H1 (cell line): ENCODE results near the gene ALDH4A1. TPM values are rescaled to one million over a fixed set of nuclear protein-coding genes. Genes with fewer than 3 reads are reported as not detected.

Experiments used
- CTCF ChIA-PET: fragments of 300-600 bp; sonication (Branson Sonifier 250); formaldehyde crosslinking; loops from one replicate; lab custom pipeline; 2021; ENCODE audit not compliant: partially characterized antibody; lab: Charles Lee
- POLR2A ChIA-PET: fragments of 300-600 bp; sonication (Branson Sonifier 250); formaldehyde crosslinking; loops from one replicate; lab custom pipeline; 2021; ENCODE audit warnings: inconsistent platforms; ENCODE audit not compliant: partially characterized antibody; lab: Charles Lee
- DNase-seq, 2 experiments: peaks; one replicate each; pipeline versions ENCODE4 v3.0.0 to v3.0.0-alpha.2; 2010 to 2022; ENCODE audit warnings: low spot score in 2 of 2, low read depth in 1 of 2, mixed read lengths in 1 of 2
- FAIRE-seq: peaks from 2 replicates; lab custom pipeline; 2011; peaks lifted over from hg19 to GRCh38; lab: Jason Lieb, UNC
- H2AFZ ChIP-seq: 2 replicates; pipeline ENCODE4 v1.8.1; 2012; ENCODE audit warnings: low read length, inconsistent platforms
- H2AK5ac ChIP-seq: 2 replicates; pipeline ENCODE4 v1.6.1; 2013; ENCODE audit warnings: low read depth, low read length
- H2BK120ac ChIP-seq: replicated peaks from 2 replicates; pipeline ENCODE3; 2013; ENCODE audit warnings: low read depth, low read length, inconsistent platforms
- H2BK12ac ChIP-seq: 2 replicates; pipeline ENCODE4 v1.6.1; 2013; ENCODE audit warnings: low read depth, low read length
- H2BK15ac ChIP-seq: 2 replicates; pipeline ENCODE4 v1.6.1; 2013; ENCODE audit warnings: low read length
- H2BK20ac ChIP-seq: 2 replicates; pipeline ENCODE4 v1.6.1; 2013; ENCODE audit warnings: low read length
- H2BK5ac ChIP-seq: 2 replicates; pipeline ENCODE4 v1.6.1; 2013; ENCODE audit warnings: low read depth, low read length
- H3K14ac ChIP-seq: 2 replicates; pipeline ENCODE4 v1.6.1; 2013; ENCODE audit warnings: inconsistent platforms; ENCODE audit not compliant: insufficient read length
- H3K18ac ChIP-seq: 2 replicates; pipeline ENCODE4 v1.6.1; 2013; ENCODE audit warnings: low read length; ENCODE audit errors: extremely low read depth
- H3K23ac ChIP-seq: 2 replicates; pipeline ENCODE4 v1.6.1; 2013; ENCODE audit warnings: inconsistent platforms; ENCODE audit not compliant: insufficient read length
- H3K23me2 ChIP-seq: 2 replicates; pipeline ENCODE4 v1.6.1; 2013; ENCODE audit warnings: low read depth, low read length
- H3K27ac ChIP-seq: 2 replicates; pipeline ENCODE4 v1.6.1; 2011; ENCODE audit warnings: low read depth, low read length, inconsistent platforms
- H3K27me3 ChIP-seq, 4 experiments: replicated peaks in 1 of 4; 1 replicate in 1 of 4; 2 replicates in 3 of 4; pipeline versions ENCODE4 v1.6.1 to v1.8.1; 2011 to 2013; ENCODE audit warnings: low read length in 3 of 4, mild to moderate bottlenecking in 3 of 4, inconsistent platforms in 2 of 4, mixed read lengths in 2 of 4, moderate library complexity in 1 of 4; ENCODE audit not compliant: control insufficient read depth in 3 of 4, insufficient read depth in 3 of 4; ENCODE audit errors: extremely low read depth in 1 of 4
- H3K36me3 ChIP-seq, 4 experiments: 2 replicates each; pipeline versions ENCODE4 v1.6.1 to v1.8.1; 2011 to 2013; ENCODE audit warnings: mild to moderate bottlenecking in 4 of 4, low read length in 3 of 4, moderate library complexity in 2 of 4, control low read depth in 1 of 4, inconsistent platforms in 1 of 4; ENCODE audit not compliant: insufficient read depth in 4 of 4, control insufficient read depth in 2 of 4
- H3K4ac ChIP-seq: replicated peaks from 2 replicates; pipeline ENCODE3; 2013; ENCODE audit warnings: low read length, low read depth, mixed read lengths, inconsistent platforms; ENCODE audit not compliant: insufficient read length
- H3K4me1 ChIP-seq, 4 experiments: replicated peaks in 1 of 4; 1 replicate in 1 of 4; 2 replicates in 3 of 4; pipeline versions ENCODE4 v1.6.1 to v1.8.1; 2011 to 2013; ENCODE audit warnings: low read length in 3 of 4, inconsistent platforms in 2 of 4, mixed read lengths in 1 of 4; ENCODE audit not compliant: insufficient read depth in 4 of 4, control insufficient read depth in 3 of 4
- H3K4me2 ChIP-seq, 2 experiments: 2 replicates each; pipeline versions ENCODE4 v1.6.1 to v1.8.1; 2011 to 2013; ENCODE audit warnings: low read depth in 2 of 2, low read length in 2 of 2, control low read depth in 1 of 2, inconsistent platforms in 1 of 2, mild to moderate bottlenecking in 1 of 2; ENCODE audit not compliant: insufficient read depth in 1 of 2
- H3K4me3 ChIP-seq, 4 experiments: fragments of 200-600, 300-600 bp in 1 of 4; sonication (generic), shearing (Covaris generic), sonication (Bioruptor Twin) in 1 of 4; 2 replicates each; pipeline versions ENCODE4 v1.5.1 to v1.8.1; 2011 to 2016; ENCODE audit warnings: low read length in 4 of 4, low read depth in 3 of 4, control low read depth in 2 of 4, inconsistent platforms in 2 of 4, mild to moderate bottlenecking in 2 of 4, mixed read lengths in 1 of 4, moderate library complexity in 1 of 4; ENCODE audit not compliant: insufficient read depth in 2 of 4; ENCODE audit errors: extremely low read depth in 1 of 4
- H3K56ac ChIP-seq: replicated peaks from 2 replicates; pipeline ENCODE3; 2013; ENCODE audit warnings: low read depth, mild to moderate bottlenecking, mixed read lengths, low read length, inconsistent platforms; ENCODE audit not compliant: insufficient read length
- H3K79me1 ChIP-seq: 2 replicates; pipeline ENCODE4 v1.6.1; 2013; ENCODE audit warnings: low read depth, low read length, control low read depth
- H3K79me2 ChIP-seq, 2 experiments: 2 replicates each; pipeline versions ENCODE4 v1.6.1 to v1.8.1; 2012 to 2013; ENCODE audit warnings: low read length in 2 of 2, mild to moderate bottlenecking in 2 of 2, inconsistent platforms in 1 of 2; ENCODE audit not compliant: insufficient read depth in 2 of 2, control insufficient read depth in 1 of 2
- H3K9ac ChIP-seq, 4 experiments: replicated peaks in 1 of 4; 1 replicate in 1 of 4; 2 replicates in 3 of 4; pipeline versions ENCODE4 v1.6.1 to v1.8.1; 2011 to 2013; ENCODE audit warnings: low read depth in 3 of 4, low read length in 3 of 4, control low read depth in 2 of 4, mild to moderate bottlenecking in 2 of 4, moderate library complexity in 2 of 4, inconsistent platforms in 1 of 4; ENCODE audit errors: extremely low read depth in 1 of 4
- H3K9me3 ChIP-seq, 2 experiments: 2 replicates each; pipeline versions ENCODE4 v1.6.1 to v1.8.1; 2012 to 2013; ENCODE audit warnings: mild to moderate bottlenecking in 2 of 2, moderate library complexity in 2 of 2, control low read depth in 1 of 2, inconsistent platforms in 1 of 2, low read depth in 1 of 2, low read length in 1 of 2, mixed read lengths in 1 of 2; ENCODE audit not compliant: insufficient read depth in 2 of 2
- H4K20me1 ChIP-seq, 2 experiments: replicated peaks in 1 of 2; 2 replicates each; pipeline versions ENCODE3 to v1.8.1; 2011 to 2013; ENCODE audit warnings: inconsistent platforms in 2 of 2, low read length in 2 of 2, mild to moderate bottlenecking in 1 of 2; ENCODE audit not compliant: insufficient read depth in 2 of 2, control insufficient read depth in 1 of 2
- H4K5ac ChIP-seq: 2 replicates; pipeline ENCODE4 v1.6.1; 2013; ENCODE audit warnings: low read length, low read depth, mixed read lengths, inconsistent platforms; ENCODE audit not compliant: insufficient read length
- H4K8ac ChIP-seq: 2 replicates; pipeline ENCODE4 v1.8.0; 2013; ENCODE audit warnings: mild to moderate bottlenecking, moderate library complexity, low read length, inconsistent platforms; ENCODE audit not compliant: insufficient read depth; ENCODE audit errors: extremely low read depth
- H4K91ac ChIP-seq: replicated peaks from 2 replicates; pipeline ENCODE3; 2013; ENCODE audit warnings: low read length, mixed read lengths, inconsistent platforms; ENCODE audit not compliant: insufficient read length
- CBX8 ChIP-seq: fragments of 300-800, 300-1000 bp; sonication (generic); IDR thresholded peaks from 2 replicates; pipeline ENCODE4 v1.7.1; 2016; ENCODE audit warnings: low read depth, low read length, borderline replicate concordance
- CHD1 ChIP-seq: IDR thresholded peaks from 2 replicates; pipeline ENCODE4 v1.6.1; 2012; ENCODE audit warnings: low read depth, low read length, improper control_type of control experiment
- FOSL1 ChIP-seq: IDR thresholded peaks from 2 replicates; pipeline ENCODE4 v1.6.1; 2011; ENCODE audit warnings: mild to moderate bottlenecking, low read depth, low read length, moderate library complexity; ENCODE audit not compliant: insufficient read depth
- GTF2F1 ChIP-seq: IDR thresholded peaks from 2 replicates; pipeline ENCODE4 v1.6.1; 2012; ENCODE audit warnings: low read depth, low read length, improper control_type of control experiment, borderline replicate concordance
- HDAC6 ChIP-seq: IDR thresholded peaks from one replicate; pipeline ENCODE4 v1.7.1; 2012; ENCODE audit warnings: low read depth, mild to moderate bottlenecking, inconsistent platforms, low read length, moderate library complexity
- NRF1 ChIP-seq: IDR thresholded peaks from 2 replicates; pipeline ENCODE4 v1.6.1; 2011; ENCODE audit warnings: mild to moderate bottlenecking, low read depth, low read length, improper control_type of control experiment
- POLR2A ChIP-seq, 2 experiments: IDR thresholded peaks; 1 replicate in 1 of 2; 2 replicates in 1 of 2; pipeline ENCODE4 v1.6.1; 2011; ENCODE audit warnings: low read depth in 2 of 2, low read length in 2 of 2, mild to moderate bottlenecking in 2 of 2; ENCODE audit errors: control extremely low read depth in 1 of 2
- POLR2AphosphoS5 ChIP-seq: IDR thresholded peaks from 2 replicates; pipeline ENCODE4 v1.6.1; 2011; ENCODE audit warnings: low read depth, low read length
- RNF2 ChIP-seq: fragments of 200-900, 300-1000 bp; sonication (generic); IDR thresholded peaks from 2 replicates; pipeline ENCODE4 v1.7.1; 2016; ENCODE audit warnings: borderline replicate concordance, low read depth, mild to moderate bottlenecking, antibody characterized with exemption, low read length; ENCODE audit not compliant: poor library complexity, severe bottlenecking; ENCODE audit errors: missing control alignments
- SP1 ChIP-seq: IDR thresholded peaks from 2 replicates; pipeline ENCODE4 v1.6.1; 2011; ENCODE audit warnings: low read depth, low read length
- ZNF274 ChIP-seq: IDR thresholded peaks from 2 replicates; pipeline ENCODE4 v1.7.0; 2012; ENCODE audit warnings: low read length, borderline replicate concordance; ENCODE audit errors: extremely low read depth
- WGBS, 2 experiments: shearing (Covaris generic) in 1 of 2; methylation state at CpG; one replicate each; pipeline versions ENCODE4 v1.1.6 to v1.1.7; 2013 to 2015; ENCODE audit warnings: low lambda C conversion rate in 2 of 2, mixed read lengths in 2 of 2, inconsistent platforms in 1 of 2, low coverage in 1 of 2, missing lambda C conversion rate in 1 of 2; ENCODE audit not compliant: insufficient replicate concordance in 2 of 2, insufficient coverage in 1 of 2, insufficient read length in 1 of 2; ENCODE audit errors: extremely low coverage in 1 of 2, missing lambda C conversion rate in 1 of 2; 5-methylcytosine and 5-hydroxymethylcytosine counted together
- polyA plus RNA-seq, 7 experiments: library from polyadenylated mRNA; depleted of rRNA in 3 of 7; stranded (reverse) in 5 of 7; unstranded in 2 of 7; fragments of >200 nt in 5 of 7; fragments of 200-250 nt in 2 of 7; gene quantifications; 1 replicate in 5 of 7; 2 replicates in 1 of 7; 4 replicates in 1 of 7; pipeline versions ENCODE4 v1.2.1 to v1.2.3, GENCODE V29; 2011 to 2013; ENCODE audit warnings: missing spikeins in 2 of 7, mixed read lengths in 2 of 7
- total RNA-seq: library from RNA; stranded (reverse); fragmentation: NEBNext Ultra II Directional; extraction: Animal tissue kit (Norgen Biotek cat#: 25700); gene quantifications from 2 replicates; pipeline ENCODE4 v1.2.1, GENCODE V29; 2021
- TF ChIP-seq, protein P1 (sequence below): IDR thresholded peaks from 2 replicates; pipeline ENCODE4 v1.6.1; 2012; ENCODE audit warnings: inconsistent platforms

Gene ALDH4A1
- total and polyA plus RNA-seq, 2 of the 8 experiments (the other 6 are each of a cell fraction or from before 2014, with no cell fraction given), result 30.3 to 35.9 TPM

GRCh38 chr1:18901147-18901951 lies 1.0 kb downstream of the ALDH4A1 start:
- no peaks in the 10 kb centered on the region for H3K36me3 ChIP-seq
- H3K23ac ChIP-seq, result no peak overlapping the region
- H3K9ac ChIP-seq, result no peak overlapping the region; a peak in 3 of 7 replicates
- H3K9me3 ChIP-seq, result no peaks in the 10 kb centered on the region
- WGBS, 2 experiments, result 63% methylated on average over 9 of the region's 9 CpGs; no CpG with 5 or more reads in 1 of the 2 experiments
- H2AK5ac ChIP-seq, result no peak overlapping the region
- DNase-seq (no peak), FAIRE-seq (no peak)
- no peak overlapping the region for H3K14ac ChIP-seq
- H4K20me1 ChIP-seq, result peaks cover 2 to 4% of the 10 kb centered on the region in 2 experiments
- H2BK15ac ChIP-seq, result no peak overlapping the region
- H3K79me2 ChIP-seq, result no peaks in the 10 kb centered on the region
- ChIA-PET CTCF (interaction anchor here (0.8 to 5.1 kb wide), 7 partner anchors 8 to 304 kb away, joined by 3 to 31 read pairs (median 3); no protein-coding TSS in a partner anchor), POLR2A (interaction anchor here (1.4 to 1.9 kb wide), 2 partner anchors 10 to 12 kb away, joined by 3 to 11 read pairs; no protein-coding TSS in a partner anchor)
- H3K4me3 ChIP-seq, result peak overlapping the region; percentile 91 to 96 (median 93)
- no peak overlapping the region for H3K18ac ChIP-seq
- peaks cover 0 to 3% (median 0%) of the 10 kb centered on the region in 4 experiments; a peak in 4 of 7 replicates for H3K27me3 ChIP-seq
- H2BK5ac ChIP-seq, result no peak overlapping the region
- no peak overlapping the region for H2AFZ ChIP-seq
- H3K4me1 ChIP-seq, result peaks cover 0 to 3% (median 1%) of the 10 kb centered on the region in 4 experiments; a peak in 5 of 7 replicates
- peaks cover 5% of the 10 kb centered on the region for H3K79me1 ChIP-seq
- H2BK12ac ChIP-seq, result no peak overlapping the region
- no peak overlapping the region for H3K56ac ChIP-seq
- no peak overlapping the region for H2BK120ac ChIP-seq
- H4K91ac ChIP-seq, result no peak overlapping the region
- H2BK20ac ChIP-seq, result no peak overlapping the region
- peak overlapping the region; percentile 84 to 85 for H3K4me2 ChIP-seq
- no peak overlapping the region for H3K27ac ChIP-seq
- peaks cover 6% of the 10 kb centered on the region; the same call in 1 of the 2 replicates for H3K23me2 ChIP-seq
- no peak overlapping the region for H4K8ac ChIP-seq
- H3K4ac ChIP-seq, result no peak overlapping the region
- no peak overlapping the region for H4K5ac ChIP-seq
- TF ChIP-seq GTF2F1, result no peak
- TF ChIP-seq SP1, result no peak
- TF ChIP-seq HDAC6, result no peak
- no peak for TF ChIP-seq CHD1
- no peak for TF ChIP-seq CBX8
- no peak for TF ChIP-seq POLR2AphosphoS5
- TF ChIP-seq POLR2A (IDR thresholded peaks at IDR 0.05; ENCODE audit: control extremely low read depth in 1 of 2, low read depth in 2 of 2, low read length in 2 of 2), result no peak
- TF ChIP-seq FOSL1, result no peak
- no peak for TF ChIP-seq ZNF274
- TF ChIP-seq, protein P1, sequence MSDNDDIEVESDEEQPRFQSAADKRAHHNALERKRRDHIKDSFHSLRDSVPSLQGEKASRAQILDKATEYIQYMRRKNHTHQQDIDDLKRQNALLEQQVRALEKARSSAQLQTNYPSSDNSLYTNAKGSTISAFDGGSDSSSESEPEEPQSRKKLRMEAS, result no peak
- no peak for TF ChIP-seq RNF2
- TF ChIP-seq NRF1, result no peak
